ENCODE data around the gene GTF3C6. TPM values are rescaled to one million over a fixed set of nuclear protein-coding genes. Genes with fewer than 3 reads are reported as not detected.

The GTF3C6 gene
- total RNA-seq, 1 experiment from 2014 or later: 32.0 TPM

DNA sequence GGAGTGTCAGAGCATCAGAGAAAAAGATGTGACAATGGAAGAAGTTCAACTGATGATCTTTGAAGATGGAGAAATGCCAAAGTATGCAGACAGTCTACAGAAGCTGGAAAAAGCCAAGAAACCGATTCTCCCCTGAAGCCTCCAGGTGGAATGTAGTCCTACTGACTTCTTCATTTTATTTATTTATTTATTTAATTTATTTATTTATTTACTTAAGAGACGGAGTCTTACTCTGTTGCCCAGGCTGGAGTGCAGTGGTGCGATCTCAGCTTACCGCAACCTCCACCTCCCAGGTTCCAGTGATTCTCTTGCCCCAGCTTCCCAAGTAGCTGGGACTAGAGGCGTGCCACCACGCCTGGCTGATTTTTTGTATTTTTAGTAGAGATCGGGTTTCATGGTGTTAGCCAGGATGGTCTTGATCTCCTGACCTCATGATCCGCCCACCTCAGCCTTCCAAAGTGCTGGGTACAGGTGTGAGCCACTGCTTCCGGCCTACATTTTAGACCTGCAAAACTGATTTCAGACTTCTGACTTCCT lies 21.1 kb downstream of the GTF3C6 start:
- ChIA-PET POLR2A (no interaction called here), CTCF (no interaction called here)

More for the DNA sequence above, 21.1 kb downstream of the GTF3C6 start:
- no peak overlapping the region for H3K4me3 ChIP-seq (replicated peaks in 1 of 2; ENCODE audit: low read depth in 1 of 2, low read length in 2 of 2)
- no peaks in the 10 kb centered on the region for H3K9me2 ChIP-seq (ENCODE audit: insufficient read depth)
- RAD21 ChIA-PET (ENCODE audit: low non-redundant PET in 1 of 2, low total read pairs in 2 of 2, uncharacterized antibody in 2 of 2, unreplicated experiment in 2 of 2): no interaction called here
- H3K4me1 ChIP-seq (ENCODE audit: control insufficient read depth in 1 of 2, insufficient read depth in 2 of 2, low read length in 2 of 2): peaks cover 8 to 22% of the 10 kb centered on the region in 2 experiments; a peak in 3 of 4 replicates
- no TSS peak for BruUV-seq (replicated peaks)
- no peak overlapping the region for H3K27ac ChIP-seq (ENCODE audit: low read depth, low read length)
- H3K9ac ChIP-seq (ENCODE audit: low read length): no peak overlapping the region
- ATAC-seq (no peak), DNase-seq (ENCODE audit: low read depth, low spot score) (no peak)
- no peaks in the 10 kb centered on the region for H4K20me1 ChIP-seq (ENCODE audit: insufficient read depth)
- peaks cover 33% of the 10 kb centered on the region for H3K79me2 ChIP-seq (ENCODE audit: insufficient read depth, low read length)
- no peak overlapping the region for H3K4me2 ChIP-seq (ENCODE audit: low read length)
- no peaks in the 10 kb centered on the region; a peak in 1 of 4 replicates for H3K36me3 ChIP-seq (ENCODE audit: control insufficient read depth in 1 of 2, insufficient read depth in 2 of 2, low read length in 2 of 2)
- H3K27me3 ChIP-seq (ENCODE audit: insufficient read depth, low read length): no peaks in the 10 kb centered on the region
- intact Hi-C loops (cut with micrococcal nuclease): no loop called here
- H3K9me3 ChIP-seq (ENCODE audit: control insufficient read depth in 1 of 2, insufficient read depth in 1 of 2, low read depth in 1 of 2, low read length in 2 of 2): no peaks in the 10 kb centered on the region
- TF ChIP-seq, protein P1, sequence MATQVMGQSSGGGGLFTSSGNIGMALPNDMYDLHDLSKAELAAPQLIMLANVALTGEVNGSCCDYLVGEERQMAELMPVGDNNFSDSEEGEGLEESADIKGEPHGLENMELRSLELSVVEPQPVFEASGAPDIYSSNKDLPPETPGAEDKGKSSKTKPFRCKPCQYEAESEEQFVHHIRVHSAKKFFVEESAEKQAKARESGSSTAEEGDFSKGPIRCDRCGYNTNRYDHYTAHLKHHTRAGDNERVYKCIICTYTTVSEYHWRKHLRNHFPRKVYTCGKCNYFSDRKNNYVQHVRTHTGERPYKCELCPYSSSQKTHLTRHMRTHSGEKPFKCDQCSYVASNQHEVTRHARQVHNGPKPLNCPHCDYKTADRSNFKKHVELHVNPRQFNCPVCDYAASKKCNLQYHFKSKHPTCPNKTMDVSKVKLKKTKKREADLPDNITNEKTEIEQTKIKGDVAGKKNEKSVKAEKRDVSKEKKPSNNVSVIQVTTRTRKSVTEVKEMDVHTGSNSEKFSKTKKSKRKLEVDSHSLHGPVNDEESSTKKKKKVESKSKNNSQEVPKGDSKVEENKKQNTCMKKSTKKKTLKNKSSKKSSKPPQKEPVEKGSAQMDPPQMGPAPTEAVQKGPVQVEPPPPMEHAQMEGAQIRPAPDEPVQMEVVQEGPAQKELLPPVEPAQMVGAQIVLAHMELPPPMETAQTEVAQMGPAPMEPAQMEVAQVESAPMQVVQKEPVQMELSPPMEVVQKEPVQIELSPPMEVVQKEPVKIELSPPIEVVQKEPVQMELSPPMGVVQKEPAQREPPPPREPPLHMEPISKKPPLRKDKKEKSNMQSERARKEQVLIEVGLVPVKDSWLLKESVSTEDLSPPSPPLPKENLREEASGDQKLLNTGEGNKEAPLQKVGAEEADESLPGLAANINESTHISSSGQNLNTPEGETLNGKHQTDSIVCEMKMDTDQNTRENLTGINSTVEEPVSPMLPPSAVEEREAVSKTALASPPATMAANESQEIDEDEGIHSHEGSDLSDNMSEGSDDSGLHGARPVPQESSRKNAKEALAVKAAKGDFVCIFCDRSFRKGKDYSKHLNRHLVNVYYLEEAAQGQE (IDR thresholded peaks at IDR 0.05; ENCODE audit: low read depth): no peak
- TF ChIP-seq CBX3 (IDR thresholded peaks at IDR 0.05; ENCODE audit: low read depth) (no peak), FOSL1 (IDR thresholded peaks at IDR 0.05; ENCODE audit: low read depth) (no peak), POLR2AphosphoS5 (IDR thresholded peaks at IDR 0.05; ENCODE audit: low read depth, low read length) (no peak), JUND (IDR thresholded peaks at IDR 0.05) (no peak), SRF (IDR thresholded peaks at IDR 0.05; ENCODE audit: low read depth) (no peak)
- TF ChIP-seq, protein P2, sequence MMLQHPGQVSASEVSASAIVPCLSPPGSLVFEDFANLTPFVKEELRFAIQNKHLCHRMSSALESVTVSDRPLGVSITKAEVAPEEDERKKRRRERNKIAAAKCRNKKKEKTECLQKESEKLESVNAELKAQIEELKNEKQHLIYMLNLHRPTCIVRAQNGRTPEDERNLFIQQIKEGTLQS (IDR thresholded peaks at IDR 0.05): no peak
- H2AFZ ChIP-seq (ENCODE audit: low read depth, low read length, poor library complexity, severe bottlenecking): no peak overlapping the region
